Measurements from ENCODE around the gene TNP1. TPM values are rescaled to one million over a fixed set of nuclear protein-coding genes. Genes with fewer than 3 reads are reported as not detected.

Gene TNP1
- total and polyA plus RNA-seq, 2 donors (not counting 1 experiment from before 2014, with no cell fraction given) = not detected

DNA sequence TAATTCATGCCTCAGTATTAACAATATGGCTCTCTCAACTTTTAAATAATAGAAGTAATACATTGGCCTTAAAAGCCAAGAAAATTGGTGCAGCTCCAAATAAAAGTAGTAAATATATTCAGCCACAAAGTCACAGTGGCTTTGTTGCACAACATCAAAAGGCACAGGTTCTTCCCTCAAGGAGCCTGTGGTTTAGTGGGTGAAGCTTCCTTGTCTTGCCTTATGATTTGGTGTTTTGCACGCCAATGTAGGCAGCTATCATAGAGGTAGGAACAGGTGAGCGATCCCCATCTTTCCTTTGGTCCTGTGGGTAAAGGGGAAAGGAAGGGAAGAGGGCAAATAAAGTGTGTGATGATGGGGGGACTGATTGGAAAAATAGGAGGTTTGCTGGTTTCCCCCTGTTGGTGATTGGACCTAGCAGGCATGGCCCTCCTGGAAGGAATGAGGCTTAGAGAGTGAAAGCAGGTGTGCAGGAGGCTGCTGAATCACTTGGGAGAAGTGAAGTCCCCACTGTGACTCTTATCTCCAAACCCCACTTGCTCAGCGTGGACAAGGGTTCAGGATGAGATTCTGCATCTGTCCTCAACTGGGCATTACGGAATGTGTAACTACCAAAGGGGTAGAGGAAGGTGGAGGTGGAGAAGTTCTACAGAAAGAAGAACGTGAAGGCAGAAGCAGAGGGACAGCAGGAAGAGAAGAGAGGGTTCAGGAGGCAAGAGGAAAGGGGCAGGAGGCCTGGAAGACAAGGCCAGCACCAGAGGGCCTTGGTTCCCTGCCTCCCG, 20.1 kb upstream of the TNP1 start:
- no peak overlapping the region for H3K4me2 ChIP-seq (ENCODE audit: extremely low read depth, insufficient read depth, low read length)

DNA sequence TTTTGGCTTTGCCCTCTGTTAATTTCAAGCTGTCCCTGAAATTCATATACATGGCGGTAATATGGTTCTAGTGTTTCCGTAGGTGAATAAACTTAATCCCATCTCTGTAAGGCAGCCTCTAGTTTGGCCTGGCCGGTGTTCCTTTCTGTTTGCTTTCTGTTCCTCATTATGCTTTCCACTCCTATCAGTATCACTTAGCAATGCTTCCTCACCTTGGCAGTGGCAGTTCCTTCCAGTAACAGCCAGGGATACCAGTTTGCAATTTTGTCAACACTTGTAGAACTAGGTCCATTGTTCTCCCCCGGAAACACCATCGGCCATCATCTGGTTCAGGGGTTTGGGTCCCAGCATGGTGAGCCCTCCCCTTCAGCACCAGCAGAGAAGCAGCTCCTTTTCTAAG, 18.2 kb upstream of the TNP1 start:
- H3K4me2 ChIP-seq (ENCODE audit: extremely low read depth, insufficient read depth, low read length) = no peak overlapping the region
- H3K36me3 ChIP-seq (ENCODE audit: control insufficient read depth, insufficient read depth, low read length) = no peaks in the 10 kb centered on the region
- TF ChIP-seq, protein P1, sequence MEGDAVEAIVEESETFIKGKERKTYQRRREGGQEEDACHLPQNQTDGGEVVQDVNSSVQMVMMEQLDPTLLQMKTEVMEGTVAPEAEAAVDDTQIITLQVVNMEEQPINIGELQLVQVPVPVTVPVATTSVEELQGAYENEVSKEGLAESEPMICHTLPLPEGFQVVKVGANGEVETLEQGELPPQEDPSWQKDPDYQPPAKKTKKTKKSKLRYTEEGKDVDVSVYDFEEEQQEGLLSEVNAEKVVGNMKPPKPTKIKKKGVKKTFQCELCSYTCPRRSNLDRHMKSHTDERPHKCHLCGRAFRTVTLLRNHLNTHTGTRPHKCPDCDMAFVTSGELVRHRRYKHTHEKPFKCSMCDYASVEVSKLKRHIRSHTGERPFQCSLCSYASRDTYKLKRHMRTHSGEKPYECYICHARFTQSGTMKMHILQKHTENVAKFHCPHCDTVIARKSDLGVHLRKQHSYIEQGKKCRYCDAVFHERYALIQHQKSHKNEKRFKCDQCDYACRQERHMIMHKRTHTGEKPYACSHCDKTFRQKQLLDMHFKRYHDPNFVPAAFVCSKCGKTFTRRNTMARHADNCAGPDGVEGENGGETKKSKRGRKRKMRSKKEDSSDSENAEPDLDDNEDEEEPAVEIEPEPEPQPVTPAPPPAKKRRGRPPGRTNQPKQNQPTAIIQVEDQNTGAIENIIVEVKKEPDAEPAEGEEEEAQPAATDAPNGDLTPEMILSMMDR (conservative IDR thresholded peaks at IDR 0.05 in 1 of 2, IDR thresholded peaks at IDR 0.05 in 1 of 2; ENCODE audit: low read depth in 1 of 2, low read length in 2 of 2) = no peak
- no peaks in the 10 kb centered on the region for H3K27me3 ChIP-seq (ENCODE audit: control insufficient read depth, insufficient read depth, low read length)
- H3K4me1 ChIP-seq (ENCODE audit: control insufficient read depth, extremely low read depth, insufficient read depth, low read length) = no peaks in the 10 kb centered on the region
- no peaks in the 10 kb centered on the region for H3K79me2 ChIP-seq (ENCODE audit: control insufficient read depth, insufficient read depth, low read length)
- no peaks in the 10 kb centered on the region for H3K9me3 ChIP-seq (ENCODE audit: control insufficient read depth, insufficient read depth, low read depth, low read length)
- no peak overlapping the region for H3K27ac ChIP-seq (ENCODE audit: insufficient read depth, low read length)
- H3K4me3 ChIP-seq (replicated peaks in 1 of 4; ENCODE audit: control extremely low read depth in 1 of 4, insufficient read depth in 1 of 4, low read depth in 3 of 4, low read length in 4 of 4) = no peak overlapping the region
- H3K9ac ChIP-seq (ENCODE audit: insufficient read depth, low read length) = no peak overlapping the region
- DNase-seq (ENCODE audit: low read depth in 2 of 2) = no peak
- H2AFZ ChIP-seq (ENCODE audit: low read length) = no peak overlapping the region
- H4K20me1 ChIP-seq (ENCODE audit: control insufficient read depth, extremely low read depth, insufficient read depth, low read length) = no peaks in the 10 kb centered on the region

More for the DNA sequence above, 20.1 kb upstream of the TNP1 start:
- TF ChIP-seq, protein P1 (conservative IDR thresholded peaks at IDR 0.05 in 1 of 2, IDR thresholded peaks at IDR 0.05 in 1 of 2; ENCODE audit: low read depth in 1 of 2, low read length in 2 of 2) = no peak
- no peak for TF ChIP-seq EZH2 (IDR thresholded peaks at IDR 0.05; ENCODE audit: low read length, missing control alignments)
- Histone ChIP-seq H3K36me3 (ENCODE audit: control insufficient read depth, insufficient read depth, low read length) (no peaks in the 10 kb centered on the region), H3K79me2 (ENCODE audit: control insufficient read depth, insufficient read depth, low read length) (no peaks in the 10 kb centered on the region), H4K20me1 (ENCODE audit: control insufficient read depth, extremely low read depth, insufficient read depth, low read length) (no peaks in the 10 kb centered on the region), H3K9me3 (ENCODE audit: control insufficient read depth, insufficient read depth, low read depth, low read length) (no peaks in the 10 kb centered on the region), H3K4me1 (ENCODE audit: control insufficient read depth, extremely low read depth, insufficient read depth, low read length) (no peaks in the 10 kb centered on the region), H3K27ac (ENCODE audit: insufficient read depth, low read length) (no peak overlapping the region), H2AFZ (ENCODE audit: low read length) (no peak overlapping the region), H3K9ac (ENCODE audit: insufficient read depth, low read length) (no peak overlapping the region), H3K4me3 (replicated peaks in 1 of 4; ENCODE audit: control extremely low read depth in 1 of 4, insufficient read depth in 1 of 4, low read depth in 3 of 4, low read length in 4 of 4) (no peak overlapping the region), H3K27me3 (ENCODE audit: control insufficient read depth, insufficient read depth, low read length) (no peaks in the 10 kb centered on the region)
- no peak for DNase-seq (ENCODE audit: low read depth in 2 of 2)

DNA sequence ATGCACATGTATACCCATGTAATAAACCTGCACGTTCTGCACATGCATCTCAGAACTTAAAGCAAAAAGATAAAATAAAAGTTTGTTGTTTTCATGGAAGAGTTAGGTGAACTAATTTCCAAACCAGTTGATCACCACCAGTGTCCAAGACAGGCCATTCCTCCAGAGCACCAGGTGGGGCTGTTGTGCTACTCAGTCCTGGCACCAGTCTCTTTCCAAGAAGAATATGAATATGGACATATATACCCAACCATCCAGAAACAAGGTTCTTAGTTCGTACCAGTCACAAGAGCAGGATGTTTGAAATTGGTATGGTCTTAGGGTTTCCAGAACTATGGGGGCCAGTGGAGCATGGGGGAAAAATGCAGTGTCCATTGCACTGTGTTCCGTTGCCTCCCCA, 17.2 kb upstream of the TNP1 start:
- H3K27ac ChIP-seq (ENCODE audit: insufficient read depth, low read length) = no peak overlapping the region
- no peak overlapping the region for H3K4me2 ChIP-seq (ENCODE audit: extremely low read depth, insufficient read depth, low read length)
- no peaks in the 10 kb centered on the region for H3K4me1 ChIP-seq (ENCODE audit: control insufficient read depth, extremely low read depth, insufficient read depth, low read length)
- H2AFZ ChIP-seq (ENCODE audit: low read length) = no peak overlapping the region
- no peaks in the 10 kb centered on the region for H4K20me1 ChIP-seq (ENCODE audit: control insufficient read depth, extremely low read depth, insufficient read depth, low read length)
- no peak overlapping the region for H3K9ac ChIP-seq (ENCODE audit: insufficient read depth, low read length)
- no peaks in the 10 kb centered on the region for H3K79me2 ChIP-seq (ENCODE audit: control insufficient read depth, insufficient read depth, low read length)
- TF ChIP-seq EZH2 (IDR thresholded peaks at IDR 0.05; ENCODE audit: low read length, missing control alignments) = no peak
- TF ChIP-seq, protein P1 (conservative IDR thresholded peaks at IDR 0.05 in 1 of 2, IDR thresholded peaks at IDR 0.05 in 1 of 2; ENCODE audit: low read depth in 1 of 2, low read length in 2 of 2) = no peak
- H3K36me3 ChIP-seq (ENCODE audit: control insufficient read depth, insufficient read depth, low read length) = no peaks in the 10 kb centered on the region
- H3K9me3 ChIP-seq (ENCODE audit: control insufficient read depth, insufficient read depth, low read depth, low read length) = no peaks in the 10 kb centered on the region
- DNase-seq (ENCODE audit: low read depth in 2 of 2) = no peak
- H3K4me3 ChIP-seq (replicated peaks in 1 of 4; ENCODE audit: control extremely low read depth in 1 of 4, insufficient read depth in 1 of 4, low read depth in 3 of 4, low read length in 4 of 4) = no peak overlapping the region
- H3K27me3 ChIP-seq (ENCODE audit: control insufficient read depth, insufficient read depth, low read length) = no peaks in the 10 kb centered on the region

Measured in fibroblast of lung (primary cell).